ENCODE results near the gene TCF12.

DNA sequence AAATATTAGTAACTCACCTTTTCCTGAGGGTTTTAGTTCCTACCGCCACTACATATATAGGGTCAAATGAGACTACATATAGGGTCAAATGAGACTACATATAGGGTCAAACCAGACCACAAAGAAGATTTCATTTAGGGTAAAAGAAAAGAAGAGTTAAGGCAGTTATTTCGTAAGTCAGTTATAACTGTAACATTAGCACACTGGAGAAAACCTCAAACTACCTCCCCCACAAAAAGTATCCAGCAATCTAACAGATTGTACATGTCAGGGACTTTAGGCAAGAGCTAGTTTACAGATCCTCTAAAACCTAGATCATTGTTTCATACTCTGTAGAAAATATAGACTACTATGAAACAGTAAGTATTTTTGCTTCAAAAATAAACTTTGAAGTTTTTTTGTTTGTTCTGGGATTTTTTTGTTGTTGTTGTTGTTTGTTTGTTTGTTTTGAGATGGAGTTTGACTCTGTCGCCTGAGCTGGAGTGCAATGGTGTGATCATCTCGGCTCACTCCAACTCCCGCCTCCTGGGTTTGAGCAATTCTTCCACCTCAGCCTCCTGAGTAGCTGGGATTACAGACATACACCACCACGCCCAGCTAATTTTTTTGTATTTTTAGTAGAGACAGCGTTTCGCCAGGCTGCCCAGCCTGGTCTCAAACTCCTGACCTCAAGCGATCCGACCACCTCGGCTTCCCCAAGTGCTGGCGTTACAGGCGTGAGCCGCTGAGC is 365.5 kb downstream of the TCF12 start:
- TF ChIP-seq POLR2AphosphoS5 (IDR thresholded peaks at IDR 0.05; ENCODE audit: low read depth) (peak; percentile 53), SPI1 (IDR thresholded peaks at IDR 0.05; ENCODE audit: borderline replicate concordance, low read depth) (no peak), GABPA (IDR thresholded peaks at IDR 0.05; ENCODE audit: low read depth) (0 out of 2 replicates have a peak, but pooled peaks have one; percentile 18)
- TF ChIP-seq, protein P1, sequence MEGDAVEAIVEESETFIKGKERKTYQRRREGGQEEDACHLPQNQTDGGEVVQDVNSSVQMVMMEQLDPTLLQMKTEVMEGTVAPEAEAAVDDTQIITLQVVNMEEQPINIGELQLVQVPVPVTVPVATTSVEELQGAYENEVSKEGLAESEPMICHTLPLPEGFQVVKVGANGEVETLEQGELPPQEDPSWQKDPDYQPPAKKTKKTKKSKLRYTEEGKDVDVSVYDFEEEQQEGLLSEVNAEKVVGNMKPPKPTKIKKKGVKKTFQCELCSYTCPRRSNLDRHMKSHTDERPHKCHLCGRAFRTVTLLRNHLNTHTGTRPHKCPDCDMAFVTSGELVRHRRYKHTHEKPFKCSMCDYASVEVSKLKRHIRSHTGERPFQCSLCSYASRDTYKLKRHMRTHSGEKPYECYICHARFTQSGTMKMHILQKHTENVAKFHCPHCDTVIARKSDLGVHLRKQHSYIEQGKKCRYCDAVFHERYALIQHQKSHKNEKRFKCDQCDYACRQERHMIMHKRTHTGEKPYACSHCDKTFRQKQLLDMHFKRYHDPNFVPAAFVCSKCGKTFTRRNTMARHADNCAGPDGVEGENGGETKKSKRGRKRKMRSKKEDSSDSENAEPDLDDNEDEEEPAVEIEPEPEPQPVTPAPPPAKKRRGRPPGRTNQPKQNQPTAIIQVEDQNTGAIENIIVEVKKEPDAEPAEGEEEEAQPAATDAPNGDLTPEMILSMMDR (IDR thresholded peaks at IDR 0.05; ENCODE audit: insufficient read depth, low read length): no peak
- TF ChIP-seq, protein P2, sequence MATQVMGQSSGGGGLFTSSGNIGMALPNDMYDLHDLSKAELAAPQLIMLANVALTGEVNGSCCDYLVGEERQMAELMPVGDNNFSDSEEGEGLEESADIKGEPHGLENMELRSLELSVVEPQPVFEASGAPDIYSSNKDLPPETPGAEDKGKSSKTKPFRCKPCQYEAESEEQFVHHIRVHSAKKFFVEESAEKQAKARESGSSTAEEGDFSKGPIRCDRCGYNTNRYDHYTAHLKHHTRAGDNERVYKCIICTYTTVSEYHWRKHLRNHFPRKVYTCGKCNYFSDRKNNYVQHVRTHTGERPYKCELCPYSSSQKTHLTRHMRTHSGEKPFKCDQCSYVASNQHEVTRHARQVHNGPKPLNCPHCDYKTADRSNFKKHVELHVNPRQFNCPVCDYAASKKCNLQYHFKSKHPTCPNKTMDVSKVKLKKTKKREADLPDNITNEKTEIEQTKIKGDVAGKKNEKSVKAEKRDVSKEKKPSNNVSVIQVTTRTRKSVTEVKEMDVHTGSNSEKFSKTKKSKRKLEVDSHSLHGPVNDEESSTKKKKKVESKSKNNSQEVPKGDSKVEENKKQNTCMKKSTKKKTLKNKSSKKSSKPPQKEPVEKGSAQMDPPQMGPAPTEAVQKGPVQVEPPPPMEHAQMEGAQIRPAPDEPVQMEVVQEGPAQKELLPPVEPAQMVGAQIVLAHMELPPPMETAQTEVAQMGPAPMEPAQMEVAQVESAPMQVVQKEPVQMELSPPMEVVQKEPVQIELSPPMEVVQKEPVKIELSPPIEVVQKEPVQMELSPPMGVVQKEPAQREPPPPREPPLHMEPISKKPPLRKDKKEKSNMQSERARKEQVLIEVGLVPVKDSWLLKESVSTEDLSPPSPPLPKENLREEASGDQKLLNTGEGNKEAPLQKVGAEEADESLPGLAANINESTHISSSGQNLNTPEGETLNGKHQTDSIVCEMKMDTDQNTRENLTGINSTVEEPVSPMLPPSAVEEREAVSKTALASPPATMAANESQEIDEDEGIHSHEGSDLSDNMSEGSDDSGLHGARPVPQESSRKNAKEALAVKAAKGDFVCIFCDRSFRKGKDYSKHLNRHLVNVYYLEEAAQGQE (IDR thresholded peaks at IDR 0.05; ENCODE audit: insufficient replicate concordance, low read depth): no peak

Measured in HL-60 (cell line).